ENCODE measurements around the gene RASSF5.

Gene RASSF5

GRCh38 chr1:206500046-206500445 lies 7.3 kb upstream of the RASSF5 start:
- no peak for DNase-seq

- no peak for DNase-seq
Observed at GRCh38 chr1:206501881-206502280, 5.5 kb upstream of the RASSF5 start.

- no peak for DNase-seq
Observed at GRCh38 chr1:206502403-206502802, 4.9 kb upstream of the RASSF5 start.

- DNase-seq: no peak
Observed at GRCh38 chr1:206502812-206503211, 4.5 kb upstream of the RASSF5 start.

GRCh38 chr1:206503591-206504362 lies 3.6 kb upstream of the RASSF5 start:
- peak; percentile 66 for DNase-seq

GRCh38 chr1:206504363-206504713 lies 3.0 kb upstream of the RASSF5 start:
- DNase-seq: no peak

- DNase-seq: no peak
Observed at GRCh38 chr1:206505702-206506355, 1.5 kb upstream of the RASSF5 start.

GRCh38 chr1:206506405-206507283 lies 687 bp upstream of the RASSF5 start:
- DNase-seq: no peak

GRCh38 chr1:206508130-206508889 lies 979 bp downstream of the RASSF5 start:
- no peak for DNase-seq

GRCh38 chr1:206508956-206509355 lies 1.6 kb downstream of the RASSF5 start:
- DNase-seq: no peak

- DNase-seq: no peak
Observed at GRCh38 chr1:206509612-206510257, 2.4 kb downstream of the RASSF5 start.

GRCh38 chr1:206510371-206510770 lies 3.0 kb downstream of the RASSF5 start:
- DNase-seq: no peak

GRCh38 chr1:206511362-206512057 lies 4.2 kb downstream of the RASSF5 start:
- no peak for DNase-seq

GRCh38 chr1:206512058-206512850 lies 4.9 kb downstream of the RASSF5 start:
- no peak for DNase-seq

GRCh38 chr1:206512851-206513180 lies 5.5 kb downstream of the RASSF5 start:
- DNase-seq: no peak

- no peak for DNase-seq
Observed at GRCh38 chr1:206513312-206514111, 6.2 kb downstream of the RASSF5 start.

GRCh38 chr1:206514813-206515387 lies 7.6 kb downstream of the RASSF5 start:
- DNase-seq: no peak

GRCh38 chr1:206516728-206516990 lies 9.3 kb downstream of the RASSF5 start:
- DNase-seq: no peak

GRCh38 chr1:206517784-206518183 lies 10.5 kb downstream of the RASSF5 start:
- no peak for DNase-seq

- no peak for DNase-seq
Observed at GRCh38 chr1:206518206-206518605, 10.9 kb downstream of the RASSF5 start.

Measured in stimulated activated CD4-positive, alpha-beta T cell treated with anti-CD3 and anti-CD28 coated beads, Interleukin-1b, Interleukin-23, amount 100 ng/mL, for 48 hours (primary cell).